Astrocyte of the spinal cord (primary cell): ENCODE results near the gene MORF4L1.
"Not testable (repeated sequence)": the region's sequence is repeated elsewhere in the genome, so short reads cannot be mapped to it uniquely, and the experiment has no call there.

ENCODE experiments used
- DNase-seq: peaks from one replicate; pipeline ENCODE4 v3.0.0; 2011; ENCODE audit warnings: low read depth, low spot score
- H3K4me3 ChIP-seq: 2 replicates; pipeline ENCODE4 v1.5.1; 2011; ENCODE audit warnings: low read depth, mild to moderate bottlenecking, low read length, moderate library complexity
- CTCF ChIP-seq: IDR thresholded peaks from 2 replicates; pipeline ENCODE4 v1.5.1; 2012; ENCODE audit warnings: low read depth, mild to moderate bottlenecking, low read length, inconsistent platforms
- in situ Hi-C: cut with HindIII; loops from 2 replicates; pipeline ENCODE4 v1.10.0; 2017; ENCODE audit warnings: low sequenced_read_pairs

The MORF4L1 gene

GRCh38 chr15:78880813-78881212, 8.1 kb downstream of the MORF4L1 start:
- no peak for TF ChIP-seq CTCF
- DNase-seq, result no peak
- in situ Hi-C loops, result no loop called here
- no peak overlapping the region for H3K4me3 ChIP-seq

- no peak overlapping the region for H3K4me3 ChIP-seq
- no peak for DNase-seq
- no peak for TF ChIP-seq CTCF
- in situ Hi-C loops, result no loop called here
These were observed 9.0 kb downstream of the MORF4L1 start for GRCh38 chr15:78881681-78882080.

GRCh38 chr15:78889000-78889399, 16.3 kb downstream of the MORF4L1 start:
- no peak overlapping the region for H3K4me3 ChIP-seq
- TF ChIP-seq CTCF, result no peak
- in situ Hi-C loops, result no loop called here
- DNase-seq, result no peak

- no peak for TF ChIP-seq CTCF
- DNase-seq, result no peak
- in situ Hi-C loops, result no loop called here
- no peak overlapping the region for H3K4me3 ChIP-seq
These were observed 20.8 kb downstream of the MORF4L1 start for GRCh38 chr15:78893538-78893937.

GRCh38 chr15:78895471-78895870, 22.8 kb downstream of the MORF4L1 start:
- in situ Hi-C loops, result no loop called here
- H3K4me3 ChIP-seq, result no peak overlapping the region
- no peak for TF ChIP-seq CTCF
- no peak for DNase-seq

GRCh38 chr15:78898540-78898939, 25.9 kb downstream of the MORF4L1 start:
- no peak for DNase-seq
- in situ Hi-C loops, result no loop called here
- TF ChIP-seq CTCF, result no peak
- H3K4me3 ChIP-seq, result no peak overlapping the region

- H3K4me3 ChIP-seq, in situ Hi-C loops, DNase-seq: not testable (repeated sequence)
These were observed 28.3 kb downstream of the MORF4L1 start for GRCh38 chr15:78900819-78901533.

- in situ Hi-C loops, DNase-seq, H3K4me3 ChIP-seq: not testable (repeated sequence)
These were observed 29.8 kb downstream of the MORF4L1 start for GRCh38 chr15:78902281-78903032.
